Immature natural killer cell (primary cell): ENCODE measurements around the gene GATAD2A. TPM values are rescaled to one million over a fixed set of nuclear protein-coding genes. Genes with fewer than 3 reads are reported as not detected.

Experiments used
- DNase-seq, 3 donors: peaks; one replicate each; pipeline ENCODE4 v3.0.0; 2022; ENCODE audit warnings: mixed read lengths in 1 of 3
- H3K27ac Mint-ChIP-seq, 6 donors: one replicate each; pipeline ENCODE4 v1.8.0; 2020; ENCODE audit warnings: mixed read lengths in 6 of 6, mild to moderate bottlenecking in 5 of 6, inconsistent platforms in 4 of 6, moderate library complexity in 3 of 6
- H3K27me3 Mint-ChIP-seq, 3 donors: one replicate each; pipeline ENCODE4 v1.8.0; 2020 to 2021; ENCODE audit warnings: low read depth in 3 of 3, mild to moderate bottlenecking in 3 of 3, mixed read lengths in 3 of 3, moderate library complexity in 3 of 3, inconsistent platforms in 1 of 3
- H3K36me3 Mint-ChIP-seq, 3 donors: one replicate each; pipeline ENCODE4 v1.8.0; 2020; ENCODE audit warnings: mixed read lengths in 3 of 3, inconsistent platforms in 2 of 3, mild to moderate bottlenecking in 2 of 3
- H3K4me1 Mint-ChIP-seq, 2 donors: one replicate each; pipeline ENCODE4 v1.8.0; 2020; ENCODE audit warnings: inconsistent platforms in 2 of 2, mild to moderate bottlenecking in 2 of 2, mixed read lengths in 2 of 2, moderate library complexity in 1 of 2
- H3K4me3 Mint-ChIP-seq, 5 donors: one replicate each; pipeline ENCODE4 v1.8.0; 2020; ENCODE audit warnings: mild to moderate bottlenecking in 5 of 5, mixed read lengths in 5 of 5, inconsistent platforms in 3 of 5, moderate library complexity in 3 of 5
- H3K9me3 Mint-ChIP-seq, 6 donors: one replicate each; pipeline ENCODE4 v1.8.0; 2020; ENCODE audit warnings: mild to moderate bottlenecking in 6 of 6, mixed read lengths in 6 of 6, inconsistent platforms in 4 of 6, moderate library complexity in 3 of 6
- polyA plus RNA-seq, 3 donors: library from polyadenylated mRNA; unstranded; fragments of 300-500 nt; fragmentation: Illumina TruSeq; gene quantifications; one replicate each; pipeline ENCODE4 v1.2.3, GENCODE V29; 2021

GATAD2A gene
- polyA plus RNA-seq, 3 donors from 2014 or later, result 8.8 to 48.5 (median 21.0) TPM

DNA sequence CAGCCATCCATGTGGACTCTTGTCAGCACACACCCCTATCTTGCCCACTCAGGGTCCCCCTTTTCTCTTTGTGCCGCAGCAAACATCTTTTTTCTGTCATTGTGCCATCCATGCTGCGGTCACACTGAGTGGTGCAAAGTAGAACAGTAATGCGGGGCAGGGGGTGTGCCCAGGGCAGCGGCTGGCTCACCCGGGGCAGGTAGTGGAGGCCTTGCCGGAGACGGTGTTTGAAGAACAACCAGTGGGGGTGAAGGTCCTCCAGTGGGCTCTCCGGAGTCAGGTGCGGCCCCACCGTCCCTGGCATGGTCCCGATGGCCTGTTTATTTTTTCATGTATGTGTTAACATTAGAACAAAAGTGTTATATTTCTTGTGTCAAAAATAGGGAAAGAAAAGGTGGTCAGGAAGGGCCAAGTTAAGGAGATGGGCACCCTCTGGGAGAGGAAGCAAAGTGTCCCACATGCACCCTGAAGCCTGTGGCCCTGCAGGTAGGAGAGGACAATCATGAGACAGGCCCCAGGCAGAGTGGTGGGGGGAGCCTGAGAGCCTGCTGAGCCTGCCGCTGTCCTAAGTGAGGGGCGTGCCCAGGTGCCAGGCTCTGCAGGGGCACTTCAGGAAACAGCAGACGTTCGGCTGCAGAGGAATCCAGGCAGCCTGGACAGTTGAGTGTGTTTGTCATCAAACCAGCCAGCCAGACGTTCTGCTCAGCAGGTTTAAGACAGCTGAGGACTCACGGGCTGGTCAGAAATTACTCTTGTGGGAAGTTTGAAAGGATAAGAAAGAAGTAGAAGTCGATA is 97.5 kb downstream of the GATAD2A start:
- Mint-ChIP-seq H3K27ac (peak overlapping the region in 3 of 6 donors; percentile 10 to 56 (median 41)), H3K9me3 (peaks cover 0 to 2% (median 0%) of the 10 kb centered on the region in 6 donors), H3K27me3 (peaks cover 2 to 20% (median 8%) of the 10 kb centered on the region in 3 donors), H3K4me1 (peaks cover 0 to 2% of the 10 kb centered on the region in 2 donors), H3K4me3 (no peak overlapping the region), H3K36me3 (peaks cover 15 to 40% (median 17%) of the 10 kb centered on the region in 3 donors)
- no peak for DNase-seq

DNA sequence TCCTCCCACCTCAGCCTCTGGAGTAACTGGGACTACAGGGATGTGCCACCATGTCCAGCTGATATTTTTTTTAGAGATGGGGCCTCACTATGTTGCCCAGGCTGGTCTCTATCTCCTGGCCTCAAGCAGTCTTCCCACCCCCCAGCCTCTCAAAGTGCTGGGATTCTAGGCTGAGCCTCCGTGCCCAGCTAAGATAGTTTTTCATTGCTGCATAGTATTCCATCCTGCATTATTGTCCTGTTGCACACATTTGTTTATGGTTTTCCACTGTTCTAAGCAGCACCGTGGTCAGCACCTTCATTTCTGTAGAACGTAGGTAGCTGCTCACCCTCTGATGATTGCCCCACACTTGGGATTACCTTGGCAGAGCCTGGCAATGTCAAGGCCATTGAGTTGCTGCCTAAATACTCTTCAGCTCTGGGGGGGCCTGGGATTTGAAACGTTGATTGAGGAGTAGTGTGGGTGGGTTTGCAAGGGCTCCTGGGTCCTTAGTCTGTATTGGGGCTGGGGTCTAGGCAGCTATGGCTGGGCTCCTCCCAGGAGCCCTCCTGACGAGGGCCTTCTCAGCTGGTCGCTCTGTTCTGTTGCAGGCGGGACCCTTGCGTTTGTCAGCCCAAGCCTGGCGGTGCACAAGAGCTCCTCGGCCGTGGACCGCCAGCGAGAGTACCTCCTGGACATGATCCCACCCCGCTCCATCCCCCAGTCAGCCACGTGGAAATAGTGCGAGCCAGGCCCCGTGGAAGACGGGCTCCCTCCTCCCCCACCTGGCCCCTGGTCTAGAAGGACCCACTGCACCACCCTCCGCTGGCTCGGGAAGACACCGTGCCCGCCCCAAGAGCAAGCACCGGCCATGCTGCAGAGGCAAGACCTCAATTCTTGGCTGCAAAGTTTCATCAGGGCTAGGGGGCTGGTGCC is 99.5 kb downstream of the GATAD2A start:
- Mint-ChIP-seq H3K9me3 (peaks cover 0 to 2% (median 0%) of the 10 kb centered on the region in 6 donors), H3K4me1 (peaks cover 0 to 2% of the 10 kb centered on the region in 2 donors), H3K27ac (no peak overlapping the region), H3K36me3 (peaks cover 15 to 40% (median 17%) of the 10 kb centered on the region in 3 donors), H3K4me3 (no peak overlapping the region), H3K27me3 (peaks cover 4 to 22% (median 13%) of the 10 kb centered on the region in 3 donors)
- no peak for DNase-seq

DNA sequence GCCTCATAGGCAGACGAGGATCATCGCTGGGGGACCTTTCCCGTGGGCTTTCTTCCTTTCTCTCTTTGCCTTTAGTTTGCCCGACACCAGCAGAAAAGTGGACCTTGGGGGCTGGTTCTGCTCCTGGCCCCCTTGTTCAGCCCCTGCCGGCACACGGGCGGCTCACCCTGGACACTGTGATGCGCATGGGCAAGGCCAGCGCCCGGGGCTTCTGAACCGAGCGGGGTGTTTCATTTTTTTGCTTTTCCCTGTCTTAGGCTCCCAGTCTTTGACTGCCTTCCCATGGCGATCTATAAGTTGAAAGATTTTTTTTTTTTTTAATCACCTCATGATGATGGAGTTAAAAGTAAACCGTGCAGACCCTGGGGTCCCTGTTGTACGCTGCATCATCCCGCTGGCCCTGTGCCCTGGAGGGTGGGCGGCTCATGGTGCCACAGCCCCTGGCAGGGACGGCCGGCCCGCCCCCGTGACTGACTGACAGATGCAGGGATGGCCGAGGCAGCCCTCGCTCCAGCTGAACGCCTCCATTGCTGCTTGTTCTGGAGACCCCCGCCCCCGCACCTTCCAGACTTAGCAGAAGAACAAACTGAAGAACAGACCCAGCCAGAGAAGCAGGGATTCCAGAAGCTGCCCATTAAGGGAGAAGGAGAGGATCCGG is 100.3 kb downstream of the GATAD2A start:
- Mint-ChIP-seq H3K27ac (no peak overlapping the region), H3K27me3 (peaks cover 4 to 19% (median 11%) of the 10 kb centered on the region in 3 donors), H3K4me1 (peaks cover 0 to 2% of the 10 kb centered on the region in 2 donors), H3K36me3 (peaks cover 15 to 40% (median 17%) of the 10 kb centered on the region in 3 donors), H3K9me3 (peaks cover 0 to 2% (median 0%) of the 10 kb centered on the region in 6 donors), H3K4me3 (no peak overlapping the region)
- no peak for DNase-seq

DNA sequence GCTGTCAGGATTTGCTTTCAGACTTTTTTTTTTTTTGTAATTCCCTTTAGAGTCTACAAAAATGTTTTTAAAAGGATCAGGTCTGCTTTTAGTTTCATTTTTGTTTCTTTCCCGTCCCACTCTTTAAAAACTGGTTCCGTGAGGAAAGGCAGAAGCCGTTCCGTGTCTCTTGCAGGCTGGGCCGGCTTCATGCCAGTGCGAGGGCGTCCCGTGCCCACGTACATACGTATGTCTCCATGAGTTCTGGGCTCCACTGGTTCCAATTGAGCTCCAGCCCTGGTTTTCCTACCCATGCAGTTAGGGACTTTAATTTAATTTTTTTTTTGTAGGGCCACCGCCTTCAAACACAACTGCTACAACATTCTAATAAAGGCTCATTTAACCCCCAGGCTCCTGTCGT is 101.1 kb downstream of the GATAD2A start:
- Mint-ChIP-seq H3K9me3 (peaks cover 0 to 2% (median 0%) of the 10 kb centered on the region in 6 donors), H3K27ac (peak overlapping the region in 2 of 6 donors; percentile 46 to 48), H3K27me3 (peaks cover 3 to 16% (median 11%) of the 10 kb centered on the region in 3 donors), H3K36me3 (peaks cover 15 to 36% (median 17%) of the 10 kb centered on the region in 3 donors), H3K4me3 (no peak overlapping the region), H3K4me1 (peaks cover 0 to 2% of the 10 kb centered on the region in 2 donors)
- DNase-seq, result no peak

DNA sequence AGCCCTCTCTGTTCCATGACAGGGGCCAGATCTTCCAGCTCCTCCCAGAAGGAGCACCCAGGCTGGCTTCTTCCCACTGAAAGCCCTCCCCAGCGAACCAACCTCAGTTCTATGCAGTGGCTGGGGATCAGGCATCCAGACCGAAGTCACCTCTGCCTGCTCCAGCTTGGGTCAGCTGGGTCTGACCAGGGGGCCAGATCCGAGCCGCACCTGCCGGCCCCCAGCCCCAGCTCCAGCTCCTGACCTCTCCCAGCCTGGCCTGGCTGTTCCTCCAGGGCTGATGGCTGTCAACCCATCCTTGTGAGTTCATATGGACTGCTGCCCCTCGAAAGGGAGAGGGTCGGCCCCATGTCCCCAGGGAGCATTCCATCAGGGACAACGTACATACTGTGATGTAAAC is 101.9 kb downstream of the GATAD2A start:
- H3K4me1 Mint-ChIP-seq, result peaks cover 0 to 2% of the 10 kb centered on the region in 2 donors
- no peak overlapping the region for H3K4me3 Mint-ChIP-seq
- H3K27me3 Mint-ChIP-seq, result peaks cover 3 to 16% (median 11%) of the 10 kb centered on the region in 3 donors
- peaks cover 15 to 34% (median 17%) of the 10 kb centered on the region in 3 donors for H3K36me3 Mint-ChIP-seq
- DNase-seq, result no peak
- no peaks in the 10 kb centered on the region for H3K9me3 Mint-ChIP-seq
- H3K27ac Mint-ChIP-seq, result peak overlapping the region in 1 of 6 donors; percentile 40

DNA sequence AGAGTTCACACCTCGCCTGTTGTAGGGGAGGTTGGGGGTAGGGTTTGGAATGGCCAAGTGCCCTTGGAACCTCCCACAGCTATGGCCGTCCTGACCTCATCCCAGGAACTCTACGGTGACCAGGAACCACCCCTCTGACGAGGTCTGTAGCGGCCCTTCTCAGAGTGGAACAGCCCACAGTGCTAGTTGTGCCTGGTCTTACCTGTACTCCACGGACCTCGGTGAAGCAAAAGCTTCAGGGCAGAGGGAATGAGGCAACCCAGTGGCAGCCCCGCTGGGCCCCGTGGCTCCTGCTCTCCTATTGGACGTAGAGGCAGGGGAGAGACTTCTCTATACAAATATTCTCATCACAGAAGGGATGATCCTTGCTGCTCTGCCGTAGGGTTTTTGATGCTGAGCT is 102.7 kb downstream of the GATAD2A start:
- H3K27ac Mint-ChIP-seq, result peak overlapping the region in 1 of 6 donors; percentile 31
- peaks cover 0 to 2% of the 10 kb centered on the region in 2 donors for H3K4me1 Mint-ChIP-seq
- no peaks in the 10 kb centered on the region for H3K9me3 Mint-ChIP-seq
- H3K36me3 Mint-ChIP-seq, result peaks cover 9 to 26% (median 10%) of the 10 kb centered on the region in 3 donors
- peaks cover 3 to 16% (median 11%) of the 10 kb centered on the region in 3 donors for H3K27me3 Mint-ChIP-seq
- H3K4me3 Mint-ChIP-seq, result no peak overlapping the region
- no peak for DNase-seq

DNA sequence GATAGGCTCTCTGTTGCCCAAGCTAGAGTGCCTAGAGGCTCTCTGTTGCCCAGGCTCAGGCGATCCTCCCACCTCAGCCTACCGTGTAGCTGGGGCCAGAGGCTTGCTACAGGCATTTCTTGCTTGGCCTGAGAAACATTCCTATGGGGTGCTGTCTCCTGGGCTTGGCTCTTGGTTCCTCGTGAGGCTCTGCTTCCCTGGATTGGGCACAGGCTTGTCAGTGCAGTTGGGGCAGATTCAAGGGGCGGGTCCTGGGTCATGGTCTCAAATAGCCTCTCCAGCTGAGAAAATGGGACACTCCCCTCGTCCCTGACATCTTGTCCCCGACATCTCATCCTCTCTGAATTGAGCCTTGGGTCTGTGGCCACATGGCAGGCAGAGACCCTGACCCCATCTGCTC is 105.0 kb downstream of the GATAD2A start:
- no peak for DNase-seq
- Mint-ChIP-seq H3K4me1 (peaks cover 0 to 5% of the 10 kb centered on the region in 2 donors), H3K27me3 (peaks cover 1 to 16% (median 11%) of the 10 kb centered on the region in 3 donors), H3K4me3 (no peak overlapping the region), H3K27ac (peak overlapping the region in 4 of 6 donors; percentile 44 to 71 (median 53)), H3K36me3 (peaks cover 5 to 13% (median 5%) of the 10 kb centered on the region in 3 donors), H3K9me3 (no peaks in the 10 kb centered on the region)

DNA sequence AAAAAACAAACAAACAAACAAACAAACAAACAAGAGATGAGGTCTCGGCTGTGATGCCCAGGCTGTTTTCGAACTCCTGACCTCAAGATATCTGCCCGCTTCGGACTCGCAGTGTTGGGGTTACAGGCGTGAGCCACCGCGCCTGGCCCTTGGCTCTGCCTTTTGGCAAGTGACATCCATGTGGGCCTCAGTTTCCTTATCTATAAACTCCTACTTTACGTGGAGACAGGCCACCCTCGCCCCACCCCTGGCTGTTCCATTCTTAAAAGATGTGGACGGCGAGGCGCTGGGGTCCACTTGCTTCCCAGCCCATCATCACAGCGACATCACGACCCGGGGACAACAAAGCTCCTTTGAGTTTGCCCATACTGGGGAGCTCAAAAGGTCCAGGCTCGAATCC is 108.2 kb downstream of the GATAD2A start:
- Mint-ChIP-seq H3K27me3 (peaks cover 4 to 8% (median 6%) of the 10 kb centered on the region in 3 donors), H3K4me1 (peaks cover 19 to 26% of the 10 kb centered on the region in 2 donors), H3K9me3 (no peaks in the 10 kb centered on the region), H3K36me3 (no peaks in the 10 kb centered on the region), H3K27ac (no peak overlapping the region), H3K4me3 (peak overlapping the region in 3 of 5 donors; percentile 12 to 81 (median 40))
- DNase-seq, result no peak

DNA sequence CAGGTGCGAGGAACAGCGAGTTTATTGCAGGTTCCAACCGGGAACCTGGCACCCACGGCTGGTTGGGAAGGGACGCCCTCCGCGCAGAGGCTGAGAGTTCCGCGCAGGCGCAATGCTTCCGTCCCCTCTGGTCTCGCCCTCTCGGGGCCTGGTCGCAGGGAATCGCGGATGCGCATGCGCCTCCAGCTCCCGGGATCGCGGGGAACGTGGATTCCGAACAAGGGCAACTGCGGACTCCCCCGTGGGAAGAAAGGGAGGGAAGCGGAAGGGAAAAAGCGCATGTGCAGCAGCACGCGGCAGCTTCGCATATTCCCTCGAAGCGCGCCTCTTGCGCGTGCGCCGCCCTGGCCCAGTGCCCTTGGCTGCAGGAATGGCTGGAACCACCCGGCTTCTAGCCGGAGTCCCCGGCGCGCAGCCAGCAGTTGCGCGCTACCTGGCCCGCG is 108.8 kb downstream of the GATAD2A start:
- H3K4me3 Mint-ChIP-seq, result peak overlapping the region; percentile 10 to 81 (median 72)

DNA sequence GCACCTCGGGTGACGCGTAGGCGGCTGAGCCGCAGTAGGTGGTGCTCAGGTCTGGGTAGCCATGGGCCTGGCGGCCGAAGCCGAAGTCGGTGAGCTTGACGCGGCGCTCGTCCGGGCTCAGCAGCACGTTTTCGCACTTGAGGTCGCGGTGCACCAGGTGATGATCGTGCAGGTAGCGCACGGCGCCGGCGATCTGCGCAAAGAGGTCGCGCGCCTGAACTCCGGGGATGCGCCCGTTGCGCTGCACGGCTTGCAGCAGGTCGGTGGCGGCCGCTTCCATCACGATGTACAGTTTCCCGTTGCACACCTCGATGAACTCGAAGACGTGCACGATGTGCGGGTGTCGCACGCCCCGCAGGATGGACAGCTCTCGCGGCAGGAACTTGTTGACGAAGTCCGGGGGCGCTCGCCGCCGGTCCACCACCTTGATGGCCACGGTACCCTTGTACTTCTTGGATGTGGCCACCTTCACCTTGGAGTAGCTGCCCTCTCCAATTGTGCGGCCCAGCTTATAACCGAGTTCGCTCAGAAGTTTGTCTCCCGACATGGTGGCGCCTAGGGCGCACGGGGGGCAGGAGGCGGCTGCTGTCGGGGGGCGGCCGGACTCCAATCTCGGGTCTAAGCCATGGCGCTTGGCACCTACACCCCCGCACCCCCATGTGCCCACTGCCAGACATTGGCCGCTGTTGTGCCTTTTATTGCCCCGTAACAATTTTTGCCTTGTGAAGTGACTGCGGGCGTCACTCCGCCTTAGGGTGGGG is 109.6 kb downstream of the GATAD2A start, which contains the start of gene TSSK6:
TSS of gene TSSK6 (minus strand) at position 668 of the 761 bp plus-strand sequence. CDS start at position 547, 121 bp downstream.
- no peak for DNase-seq
- Mint-ChIP-seq H3K36me3 (peaks cover 0 to 4% (median 0%) of the 10 kb centered on the region in 3 donors), H3K4me3 (peak within 1 kb of the TSS; percentile 91 to 98 (median 95)), H3K27ac (peak within 1 kb of the TSS; percentile 89 to 96 (median 93)), H3K9me3 (no peaks in the 10 kb centered on the region), H3K27me3 (peaks cover 0 to 8% (median 4%) of the 10 kb centered on the region in 3 donors), H3K4me1 (peaks cover 26 to 33% of the 10 kb centered on the region in 2 donors)

More for the DNA sequence above, 108.8 kb downstream of the GATAD2A start:
- H3K27ac Mint-ChIP-seq, result no peak overlapping the region
- peaks cover 3 to 7% (median 4%) of the 10 kb centered on the region in 3 donors for H3K27me3 Mint-ChIP-seq
- H3K4me1 Mint-ChIP-seq, result peaks cover 22 to 29% of the 10 kb centered on the region in 2 donors
- H3K9me3 Mint-ChIP-seq, result no peaks in the 10 kb centered on the region
- peak in 1 of 3 donors; percentile 24 for DNase-seq
- peaks cover 0 to 2% (median 0%) of the 10 kb centered on the region in 3 donors for H3K36me3 Mint-ChIP-seq

DNA sequence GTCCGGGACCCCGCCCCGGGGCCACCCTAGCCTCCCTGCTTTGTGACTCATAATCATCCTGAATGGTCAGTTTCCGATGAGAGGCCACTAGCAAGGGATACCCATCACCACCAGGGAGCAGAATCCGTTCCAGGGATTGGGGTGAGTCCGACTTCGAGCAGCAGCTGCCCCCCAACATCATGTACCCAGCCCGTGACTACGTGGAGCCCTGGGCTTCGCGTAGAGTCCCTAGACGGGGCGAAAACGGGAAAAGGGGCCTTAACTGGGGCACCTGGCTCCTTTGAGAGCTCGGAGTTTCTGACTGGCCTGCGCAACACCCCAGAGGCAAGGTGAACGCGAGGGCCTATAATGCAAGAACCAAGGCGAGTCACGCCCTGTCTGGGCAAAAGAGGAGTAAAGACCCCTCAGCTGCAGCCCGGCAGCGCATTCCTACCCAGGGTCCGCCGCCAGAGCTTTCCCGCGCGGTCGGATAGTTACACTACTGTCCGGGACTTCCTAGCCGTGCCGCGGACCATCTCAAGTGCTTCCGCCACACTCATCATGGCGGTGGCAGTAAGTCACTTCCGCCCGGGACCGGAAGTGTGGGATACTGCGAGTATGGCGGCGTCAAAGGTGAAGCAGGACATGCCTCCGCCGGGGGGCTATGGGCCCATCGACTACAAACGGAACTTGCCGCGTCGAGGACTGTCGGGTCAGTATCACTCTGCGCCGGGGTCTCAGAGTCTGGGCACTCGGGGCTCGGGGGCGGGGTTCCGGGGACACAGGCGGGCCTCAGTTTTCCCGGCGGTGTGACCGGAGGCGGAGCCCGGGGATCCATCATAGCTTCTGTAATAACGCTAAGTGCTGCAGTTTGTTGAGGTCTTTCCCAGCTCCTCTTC is 110.4 kb downstream of the GATAD2A start, which contains the start of gene NDUFA13:
TSS of gene NDUFA13 (plus strand) at position 584 of the 878 bp plus-strand sequence. CDS start at position 598, 14 bp downstream.
- DNase-seq, result peak; percentile 93 to 94 (median 94)
- Mint-ChIP-seq H3K9me3 (no peaks in the 10 kb centered on the region), H3K36me3 (peaks cover 0 to 6% (median 0%) of the 10 kb centered on the region in 3 donors), H3K4me1 (peaks cover 29 to 41% of the 10 kb centered on the region in 2 donors), H3K27ac (peak within 1 kb of the TSS; percentile 89 to 96 (median 93)), H3K27me3 (peaks cover 0 to 9% (median 4%) of the 10 kb centered on the region in 3 donors), H3K4me3 (peak within 1 kb of the TSS; percentile 91 to 98 (median 95))
